Measurements from ENCODE around the gene WDR12.
"Not testable (repeated sequence)": the region's sequence is repeated elsewhere in the genome, so short reads cannot be mapped to it uniquely, and the experiment has no call there.

WDR12 gene

DNA sequence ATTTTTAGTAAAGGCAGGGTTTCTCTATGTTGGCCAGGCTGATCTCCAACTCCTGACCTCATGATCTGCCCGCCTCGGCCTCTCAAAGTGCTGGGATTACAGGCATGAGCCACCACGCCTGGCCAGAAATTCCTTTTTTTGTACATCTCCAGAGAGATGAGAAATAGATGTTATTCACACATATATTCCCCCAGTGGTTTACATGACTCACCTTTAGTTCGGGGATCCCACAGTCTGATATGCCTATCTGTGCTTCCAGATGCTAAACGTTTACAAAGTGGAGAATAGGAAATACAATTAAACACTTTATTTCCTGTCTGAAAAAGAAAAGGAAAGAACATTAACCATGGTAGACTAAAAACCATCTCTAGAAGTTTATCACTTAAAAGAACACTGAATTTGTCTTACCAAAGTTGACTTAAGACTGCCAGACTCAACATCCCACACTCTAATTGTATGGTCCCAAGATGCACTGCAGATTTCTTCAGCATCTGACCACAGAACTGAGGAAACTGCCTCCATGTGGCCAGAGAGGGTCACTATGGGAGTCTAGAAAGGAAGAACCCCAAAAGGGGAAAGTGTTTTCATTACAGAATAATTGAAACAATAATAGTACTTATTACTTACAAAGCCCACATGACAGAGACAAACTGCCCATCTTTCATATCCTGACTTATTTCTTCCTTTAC lies 27.3 kb downstream of the WDR12 start:
- DNase-seq = no peak

DNA sequence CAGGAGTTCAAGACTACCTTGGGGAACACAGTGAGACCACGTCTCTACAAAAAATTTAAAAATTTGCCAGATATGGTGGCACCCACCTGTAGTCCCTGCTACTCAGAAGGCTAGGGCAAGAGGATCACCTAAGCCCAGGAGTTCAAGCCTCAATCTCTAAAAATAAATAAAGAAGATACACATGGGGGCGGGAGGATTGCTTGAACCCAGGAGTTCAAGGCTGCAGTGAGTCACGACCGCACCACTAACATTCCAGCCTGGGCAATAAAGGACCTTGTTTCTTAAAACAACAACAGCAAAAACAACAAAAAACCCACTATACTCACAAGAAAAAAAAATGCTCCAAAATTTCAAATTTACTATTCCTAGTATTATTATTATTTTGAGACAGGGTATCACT lies 29.9 kb downstream of the WDR12 start:
- no peak for DNase-seq

DNA sequence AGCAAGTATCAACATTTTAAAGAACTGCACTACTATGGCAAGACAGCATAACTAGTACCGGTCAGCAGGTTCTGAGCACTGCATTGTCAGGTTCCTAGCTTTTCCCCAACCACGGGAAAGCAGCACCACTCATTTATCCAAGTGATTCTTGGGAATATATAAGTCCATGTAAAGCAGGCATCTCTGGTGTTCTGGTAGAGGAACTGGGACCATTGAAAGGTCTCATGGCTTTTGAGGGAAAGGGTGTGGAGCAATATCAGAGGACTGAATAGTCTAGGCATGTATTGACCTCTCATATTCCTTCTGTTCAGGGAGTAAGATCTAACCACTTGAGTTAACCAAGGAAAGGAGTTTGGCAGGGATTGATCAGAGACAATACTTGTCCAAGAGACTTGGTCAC lies 33.8 kb downstream of the WDR12 start:
- no peak for DNase-seq

DNA sequence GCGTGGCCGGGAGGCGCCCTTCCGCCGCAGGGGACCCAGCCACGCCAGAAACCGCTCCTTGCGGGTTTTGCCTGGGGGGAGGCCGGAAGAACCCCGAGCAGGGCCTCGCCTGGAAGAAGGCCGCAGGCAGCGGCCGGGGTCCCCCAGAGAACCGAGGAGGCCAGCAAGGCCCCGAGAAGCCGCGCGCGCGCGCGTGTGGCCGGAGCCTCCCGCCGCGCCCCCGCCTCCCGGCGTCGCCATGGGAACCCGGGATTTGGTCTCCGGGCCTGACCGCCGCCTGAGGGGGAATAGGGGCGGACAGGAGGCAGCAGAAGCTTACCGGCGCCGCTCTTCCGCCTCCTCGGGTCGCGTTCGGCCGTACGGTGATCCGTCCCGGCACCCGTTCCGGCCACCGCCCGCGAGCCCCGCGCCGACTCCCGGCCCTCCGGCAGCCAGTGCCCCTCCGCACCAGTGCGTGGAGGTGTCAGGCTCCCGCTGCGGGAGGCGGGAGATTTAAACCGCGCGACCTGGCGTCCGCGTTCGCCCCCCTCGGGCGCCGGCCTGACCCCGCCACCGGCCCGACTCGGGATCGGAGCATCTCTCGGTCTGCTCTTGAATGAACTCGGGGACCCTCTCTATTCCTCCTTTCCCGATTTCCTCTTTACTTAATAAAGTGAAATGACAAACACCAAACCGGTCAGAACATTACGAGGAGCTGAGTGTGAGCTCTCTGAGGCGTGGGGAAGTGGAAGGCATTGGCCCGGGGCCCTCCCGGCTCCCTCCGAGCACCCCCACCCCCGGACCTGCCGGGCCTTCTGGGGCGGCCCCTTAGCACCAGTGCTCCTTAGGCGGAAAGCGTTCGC lies 40.0 kb downstream of the WDR12 start, which contains the start of gene ICA1L:
ICA1L (minus strand) TSS at position 467 of the 842 bp plus-strand sequence. CDS start 42,757 bp downstream, outside the sequence.
- DNase-seq = peak; percentile 29 to 55

DNA sequence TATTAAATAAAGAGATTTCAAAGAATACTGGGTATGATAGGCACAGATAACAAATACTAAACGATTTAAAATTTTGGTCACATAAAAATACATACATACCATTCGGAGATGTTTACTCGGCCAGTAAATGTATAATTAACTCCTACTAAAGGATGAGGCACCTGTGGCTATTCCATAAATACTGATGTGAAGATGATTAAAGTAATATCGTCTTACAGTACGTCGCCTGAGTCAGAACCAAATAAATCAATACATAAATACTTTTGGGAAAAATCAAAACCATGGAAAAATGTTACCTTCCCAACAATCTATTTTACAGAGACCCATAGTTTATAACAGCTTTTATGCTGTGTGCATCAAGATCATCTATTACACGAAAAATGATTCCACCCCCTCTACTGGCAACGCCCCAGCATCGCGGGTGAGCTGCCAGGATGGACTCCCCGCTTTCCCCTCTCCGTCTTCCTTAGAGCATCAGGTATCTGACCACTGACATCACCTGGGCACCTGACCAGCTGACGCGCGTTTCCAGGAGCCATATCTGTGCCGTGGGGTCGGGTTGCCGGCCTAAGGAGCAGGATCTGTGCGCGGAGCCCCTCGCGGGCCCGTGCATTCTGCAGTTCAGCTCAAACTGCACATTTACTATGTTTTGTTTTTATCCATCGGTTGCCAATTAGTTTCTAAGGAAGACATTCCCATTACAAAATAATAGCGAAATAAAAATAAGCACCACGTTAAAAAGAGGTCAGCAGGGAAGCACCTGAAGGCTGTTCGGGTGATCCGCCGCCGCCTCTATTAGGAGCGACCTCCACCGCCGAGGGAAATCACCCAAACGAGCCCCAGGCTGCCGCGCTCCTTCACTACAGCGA lies 40.8 kb downstream of the WDR12 start:
- peak; percentile 67 to 68 for DNase-seq

DNA sequence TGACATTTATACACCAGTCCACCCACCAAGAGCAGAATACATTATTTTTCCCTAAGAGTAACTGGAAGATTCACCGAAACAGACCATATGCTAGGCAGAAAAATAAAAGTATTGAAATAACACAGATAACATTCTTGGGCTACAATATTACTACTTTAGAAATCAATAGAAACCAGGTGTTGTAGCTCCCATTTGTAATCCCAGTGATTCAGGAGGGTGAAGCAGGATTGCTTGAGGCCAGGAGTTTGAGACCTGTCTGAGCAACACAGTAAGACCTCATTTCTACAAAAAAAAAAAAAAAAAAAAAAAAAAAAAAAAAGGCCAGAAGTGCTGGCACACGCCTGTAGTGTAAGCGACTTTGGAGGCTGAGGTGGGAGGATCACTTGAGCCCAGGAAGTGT lies 49.5 kb downstream of the WDR12 start:
- no peak for DNase-seq

DNA sequence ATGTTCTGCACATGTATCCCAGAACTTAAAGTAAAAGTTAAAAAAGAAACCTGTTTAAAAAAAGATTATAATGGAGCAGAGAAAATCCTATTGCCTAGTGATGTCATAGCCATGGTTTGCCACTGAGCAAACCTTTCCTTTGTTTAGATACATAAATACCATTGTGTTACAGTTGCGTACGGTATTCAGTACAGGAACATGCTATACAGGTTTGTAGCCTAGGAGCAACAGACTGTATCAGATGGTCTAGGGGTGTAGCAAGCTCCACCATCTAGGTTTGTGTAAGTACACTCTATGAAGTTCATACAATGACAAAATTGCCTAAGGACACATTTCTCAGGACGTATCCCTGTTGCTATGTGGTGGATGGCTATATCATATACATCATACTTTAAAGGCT lies 52.9 kb downstream of the WDR12 start:
- DNase-seq = no peak

DNA sequence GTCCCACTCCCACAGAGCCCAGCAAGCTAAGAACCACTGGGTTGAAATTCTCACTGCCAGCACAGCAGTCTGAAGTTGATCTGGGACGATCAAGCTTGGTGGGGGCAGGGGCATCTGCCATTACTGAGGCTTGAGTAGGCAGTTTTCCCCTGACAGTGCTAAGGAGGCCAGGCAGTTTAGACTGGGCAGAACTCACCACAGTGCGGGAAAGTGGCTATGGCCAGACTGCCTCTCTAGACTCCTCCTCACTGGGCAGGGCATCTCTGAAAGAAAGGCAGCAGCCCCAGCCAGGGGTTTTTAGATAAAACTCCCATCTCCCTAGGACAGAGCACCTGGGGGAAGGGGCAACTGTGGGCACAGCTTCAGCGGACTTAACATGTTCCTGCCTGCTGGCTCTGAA lies 62.1 kb downstream of the WDR12 start:
- not testable (repeated sequence) for DNase-seq

DNA sequence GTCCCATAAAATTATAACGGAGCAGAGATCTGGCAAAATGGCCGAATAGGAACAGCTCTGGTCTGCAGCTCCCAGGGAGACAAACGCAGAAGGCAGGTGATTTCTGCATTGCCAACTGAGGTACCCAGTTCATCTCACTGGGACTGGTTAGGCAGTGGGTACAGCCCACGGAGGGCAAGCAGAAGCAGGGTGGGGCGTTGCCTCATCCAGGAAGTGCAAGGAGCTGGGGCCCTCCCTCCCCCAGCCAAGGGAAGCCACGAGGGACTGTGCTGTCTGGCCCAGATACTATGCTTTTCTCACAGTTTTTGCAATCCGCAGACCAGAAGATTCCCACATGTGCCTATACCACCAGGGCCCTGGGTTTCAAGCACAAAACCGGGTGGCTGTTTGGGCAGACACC lies 62.7 kb downstream of the WDR12 start:
- DNase-seq = peak in 1 of 2 donors; percentile 38

DNA sequence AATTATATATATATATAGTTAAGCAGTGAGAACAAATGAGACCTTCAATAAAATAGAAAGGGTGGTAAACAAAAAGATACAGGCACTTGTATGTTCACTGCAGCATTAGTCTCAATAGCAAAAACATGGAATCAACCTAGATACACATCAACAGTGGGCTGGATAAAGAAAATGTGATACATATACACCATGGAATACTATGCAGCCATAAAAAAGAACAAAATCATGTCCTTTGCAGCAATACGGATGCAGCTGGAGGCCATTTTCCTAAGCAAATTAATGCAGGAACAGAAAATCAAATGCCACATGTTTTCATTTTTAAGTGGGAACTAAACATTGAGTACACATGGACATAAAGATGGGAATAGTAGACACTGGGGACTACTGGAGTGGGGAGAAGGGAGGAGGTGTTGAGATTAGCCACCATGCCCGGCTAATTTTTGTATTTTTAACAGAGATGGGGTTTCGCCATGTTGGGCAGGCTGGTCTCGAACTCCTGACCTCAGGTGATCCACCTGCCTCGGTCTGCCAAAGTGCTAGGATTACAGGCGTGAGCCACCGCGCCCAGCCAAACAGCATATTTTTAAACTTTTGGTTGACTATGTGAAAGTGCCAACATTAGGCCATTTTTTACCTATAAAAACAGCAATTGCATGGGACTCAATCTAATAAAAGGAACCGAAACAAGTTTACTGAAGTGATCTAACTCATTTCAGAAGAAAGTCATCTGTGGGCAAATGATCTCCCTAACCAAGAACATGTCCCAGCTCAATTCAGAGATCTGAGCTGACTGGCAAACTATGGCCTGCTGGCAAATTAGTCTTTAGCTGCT lies 63.6 kb downstream of the WDR12 start:
- DNase-seq = no peak

DNA sequence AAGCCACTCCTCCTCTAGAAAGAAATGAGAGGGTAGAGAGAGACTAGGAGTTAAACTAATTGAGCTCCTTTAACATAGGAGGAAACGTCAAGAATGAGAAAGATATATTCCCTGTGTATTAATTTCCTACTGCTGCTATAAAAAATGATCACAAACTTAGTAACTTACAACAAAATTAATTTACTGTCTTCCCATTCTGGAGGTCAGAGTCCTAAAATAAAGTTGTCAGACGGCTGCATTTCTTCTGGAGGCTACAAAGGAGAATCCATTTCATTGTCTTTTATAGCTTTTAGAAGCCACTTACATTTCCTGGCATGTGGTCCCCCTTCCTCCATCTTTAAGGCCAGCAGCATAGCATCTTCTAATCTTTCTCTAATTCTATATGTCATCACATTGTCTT lies 66.8 kb downstream of the WDR12 start:
- DNase-seq = no peak

DNA sequence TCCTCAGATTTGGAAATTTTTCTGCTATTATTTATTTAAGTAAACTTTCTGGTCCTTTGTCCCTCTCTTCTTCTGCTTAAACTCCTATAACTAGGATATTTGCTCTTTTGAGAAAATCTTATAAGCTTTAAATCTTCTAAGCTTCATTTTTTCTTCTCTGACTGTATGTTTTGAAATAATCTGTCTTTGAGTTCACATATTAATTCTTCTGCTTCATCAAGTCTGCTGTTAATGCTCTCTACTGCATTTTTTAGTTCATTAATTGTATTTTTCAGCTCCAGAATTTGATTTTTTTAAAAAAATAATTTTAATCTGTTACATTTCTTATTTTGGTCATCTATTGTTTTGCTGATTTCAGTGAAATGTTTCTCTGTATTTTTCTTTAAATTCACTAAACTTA lies 68.8 kb downstream of the WDR12 start:
- no peak for DNase-seq

DNA sequence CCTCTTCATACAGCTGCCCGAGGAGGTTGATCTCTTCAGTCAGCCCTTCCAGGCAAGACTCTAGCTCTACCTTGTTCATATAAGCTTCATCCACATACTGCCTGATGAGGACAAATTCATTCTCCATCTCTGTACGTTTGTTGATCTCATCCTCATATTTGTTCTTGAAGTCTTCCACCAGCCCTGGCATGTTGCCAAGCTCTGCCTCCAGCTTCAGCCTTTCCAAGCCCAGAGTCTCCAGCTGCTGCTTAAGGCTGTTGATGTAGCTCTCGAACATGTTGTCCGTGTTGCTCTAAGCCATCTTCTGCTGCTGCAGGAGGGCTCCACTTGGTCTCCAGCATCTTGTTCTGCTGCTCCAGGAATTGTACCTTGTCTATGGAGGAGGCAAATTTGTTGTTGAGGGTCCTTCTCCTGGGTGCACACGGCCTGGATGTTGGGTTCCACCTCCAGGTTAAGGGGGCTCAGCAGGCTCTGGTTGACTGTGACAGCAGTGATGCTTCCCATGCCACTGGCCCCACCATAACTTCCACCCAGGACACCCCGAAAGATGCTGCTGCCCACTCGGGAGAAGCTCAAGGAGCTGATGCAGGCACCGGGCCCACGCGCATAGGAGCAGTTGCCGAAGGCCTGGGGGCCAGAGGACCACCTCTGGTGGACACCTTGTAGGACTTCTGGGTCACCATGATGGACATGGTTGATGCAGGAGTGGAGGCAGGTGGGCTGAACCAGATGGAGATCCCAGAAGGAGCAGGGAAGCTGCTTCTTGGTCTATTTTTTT lies 70.2 kb downstream of the WDR12 start:
- no peak for DNase-seq

DNA sequence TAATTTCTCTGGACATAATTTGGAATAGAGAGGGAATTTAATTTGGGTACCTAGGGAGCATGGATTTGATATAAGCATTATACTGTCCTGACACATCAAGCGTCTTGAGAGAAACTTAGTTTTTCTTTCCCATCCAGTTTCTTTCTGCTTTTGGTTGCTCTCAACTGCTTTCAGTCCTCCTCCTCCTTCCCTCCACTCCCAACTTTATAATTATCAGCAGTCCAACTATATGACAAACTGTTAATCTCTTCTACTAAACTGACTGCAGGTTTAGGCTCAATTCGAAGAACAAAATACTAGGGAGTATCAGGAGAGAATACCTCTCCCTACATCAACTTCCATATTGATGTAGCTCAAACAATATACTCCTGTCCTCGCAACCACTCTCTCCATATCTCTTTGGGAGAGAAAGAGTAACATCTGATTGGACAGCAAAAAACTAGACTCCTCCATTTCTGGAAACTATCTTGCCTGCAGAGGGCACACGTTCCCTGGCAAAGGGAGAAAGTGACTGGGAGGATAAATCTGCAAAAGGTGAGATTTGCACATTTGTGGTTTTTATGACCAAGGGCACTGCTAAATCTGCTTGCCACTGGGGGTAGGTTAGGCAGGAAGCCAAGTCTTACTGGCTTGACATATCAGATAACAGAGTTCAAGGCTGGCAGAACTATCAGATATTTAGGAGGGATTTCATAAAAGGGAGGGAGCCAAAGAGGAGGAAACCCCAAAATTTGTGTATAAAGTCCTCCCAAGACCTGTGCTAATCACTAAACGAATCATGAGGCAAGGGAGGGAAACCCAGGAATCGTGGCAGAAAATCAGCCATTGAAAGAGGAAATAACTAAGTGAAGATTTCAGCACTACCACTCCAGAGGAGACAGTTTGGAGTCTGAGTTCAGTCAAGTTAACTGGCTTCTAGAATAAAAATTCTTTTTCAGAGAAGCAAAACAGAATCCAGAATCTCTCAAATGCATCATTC lies 79.9 kb downstream of the WDR12 start:
- DNase-seq = peak; percentile 44 to 62

DNA sequence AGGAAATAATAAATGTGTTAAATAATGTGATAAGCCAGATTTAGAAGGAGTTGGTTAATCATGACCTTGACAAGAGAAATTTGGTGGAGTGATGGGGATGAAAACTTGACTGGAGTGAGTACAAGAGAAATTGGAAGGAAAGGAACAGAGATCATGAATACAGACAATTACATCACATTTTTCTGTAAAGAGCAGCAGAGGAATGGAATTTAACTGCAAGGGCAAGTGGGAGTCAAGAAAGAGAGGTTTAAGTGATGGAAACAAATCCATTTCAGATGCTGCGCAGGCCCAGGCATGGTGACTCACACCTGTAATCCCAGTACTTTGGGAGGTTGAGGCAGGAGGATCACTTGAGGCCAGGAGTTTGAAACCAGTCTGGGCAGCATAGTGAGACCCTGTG lies 86.6 kb downstream of the WDR12 start:
- no peak for DNase-seq

All from CD4-positive, alpha-beta T cell treated with Interleukin-4 for 1 hour (primary cell).